GM19025 (cell line): ENCODE results near the gene RAPGEF3.
A peak's percentile ranks its signal among the peaks of the same experiment; 100 is the strongest.

Experiments
- ATAC-seq: cut with Tn5 transposase; IDR thresholded peaks from one replicate; pipeline ENCODE4 v1.9.1; 2021; ENCODE audit warnings: mild to moderate bottlenecking, low read depth, moderate library complexity; ENCODE audit not compliant: unreplicated experiment

RAPGEF3 gene

DNA sequence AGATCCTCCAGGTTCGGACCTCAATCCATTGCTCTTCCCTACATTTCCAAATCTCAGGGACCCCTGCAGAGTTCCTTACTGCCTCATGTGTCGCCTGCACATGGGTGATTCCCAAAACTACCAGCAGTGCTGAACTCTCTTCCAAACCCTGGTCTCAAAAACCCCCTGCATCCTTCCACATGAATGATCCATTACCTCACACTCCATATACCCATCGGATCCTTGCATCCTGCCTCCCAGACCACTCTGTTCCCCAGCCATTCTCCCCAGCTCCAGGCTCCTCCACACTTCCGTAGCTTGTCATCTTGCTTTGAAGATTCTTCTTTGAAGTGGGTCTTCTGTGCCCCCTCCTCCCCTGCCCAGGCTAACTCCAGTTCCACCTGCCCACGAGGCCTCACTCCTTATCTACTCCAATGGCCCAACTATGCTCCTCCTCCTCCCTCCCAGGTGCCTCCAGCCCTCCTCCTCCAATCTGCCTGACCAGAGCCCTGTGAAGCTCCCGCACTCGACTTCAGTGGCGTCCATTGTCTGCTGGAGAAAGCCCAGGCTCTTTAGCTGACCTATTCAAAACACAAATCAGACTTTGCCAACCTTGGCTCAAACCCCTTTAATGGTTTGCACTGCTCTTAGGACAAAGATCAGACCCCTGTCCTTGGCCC is 13.8 kb downstream of the RAPGEF3 start:
- no peak for ATAC-seq

- no peak for ATAC-seq
Observed at GRCh38 chr12:47744005-47744651, 14.6 kb downstream of the RAPGEF3 start.

GRCh38 chr12:47743311-47743860 is 15.3 kb downstream of the RAPGEF3 start:
- ATAC-seq: no peak

GRCh38 chr12:47742253-47742825 is 16.3 kb downstream of the RAPGEF3 start:
- ATAC-seq: no peak

- ATAC-seq: no peak
Observed at GRCh38 chr12:47741340-47741703, 17.4 kb downstream of the RAPGEF3 start.

DNA sequence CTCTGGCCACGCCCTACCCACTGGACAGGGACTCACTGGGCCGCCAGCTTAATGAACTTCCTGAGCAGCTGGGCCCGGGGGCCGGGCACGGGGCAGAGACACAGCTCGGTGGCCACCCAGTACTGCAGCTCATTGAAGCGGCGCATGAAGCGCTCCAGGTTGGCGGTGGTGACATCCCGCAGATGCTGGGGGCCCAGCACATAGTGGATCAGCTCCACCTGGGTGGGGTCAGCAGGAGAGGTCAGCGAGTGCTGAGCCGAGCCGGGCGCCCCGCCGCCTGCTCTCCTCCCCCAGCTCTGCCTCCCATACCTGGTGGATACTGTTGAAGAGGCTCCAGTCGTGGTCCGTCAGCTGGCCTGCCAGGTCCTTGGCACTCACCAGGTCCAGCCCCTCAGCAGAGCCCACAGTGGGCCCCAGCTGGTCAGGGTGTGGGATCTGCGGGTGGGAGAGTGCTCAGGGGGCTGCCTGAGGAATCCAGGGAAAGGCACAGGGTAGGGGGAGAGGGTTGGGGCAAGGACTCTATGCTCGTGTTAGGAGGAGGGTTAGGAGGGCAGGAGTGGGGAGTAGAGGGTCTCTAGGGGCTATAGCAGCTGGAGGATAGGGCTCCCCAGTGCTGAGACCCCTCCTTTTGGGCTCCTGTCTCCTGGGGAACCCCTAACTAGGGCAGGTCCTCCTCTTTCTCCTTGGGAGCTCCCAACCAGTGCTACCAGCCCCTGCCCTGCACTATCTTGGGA is 17.9 kb downstream of the RAPGEF3 start:
- ATAC-seq: peak; percentile 21

DNA sequence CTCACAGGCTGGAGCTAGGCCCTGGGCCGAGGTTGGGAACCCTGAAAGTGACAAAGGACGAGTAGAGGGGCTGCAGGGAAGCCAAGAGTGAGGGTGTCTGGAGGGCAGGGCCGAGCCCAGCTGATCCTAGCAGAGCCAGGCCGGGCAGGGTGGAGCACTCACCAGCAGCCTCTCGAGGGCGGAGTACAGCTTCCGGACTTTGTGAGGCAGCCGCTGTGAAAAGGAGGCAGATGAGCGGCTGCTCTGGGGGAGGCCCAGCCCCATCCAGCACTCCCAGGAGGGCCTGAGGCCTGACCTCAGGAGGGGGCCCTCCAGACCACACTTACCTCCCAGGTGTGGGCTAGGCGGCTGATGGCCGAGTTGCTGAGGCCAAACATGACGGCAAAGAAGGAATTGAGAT is 18.7 kb downstream of the RAPGEF3 start:
- ATAC-seq: peak; percentile 58

DNA sequence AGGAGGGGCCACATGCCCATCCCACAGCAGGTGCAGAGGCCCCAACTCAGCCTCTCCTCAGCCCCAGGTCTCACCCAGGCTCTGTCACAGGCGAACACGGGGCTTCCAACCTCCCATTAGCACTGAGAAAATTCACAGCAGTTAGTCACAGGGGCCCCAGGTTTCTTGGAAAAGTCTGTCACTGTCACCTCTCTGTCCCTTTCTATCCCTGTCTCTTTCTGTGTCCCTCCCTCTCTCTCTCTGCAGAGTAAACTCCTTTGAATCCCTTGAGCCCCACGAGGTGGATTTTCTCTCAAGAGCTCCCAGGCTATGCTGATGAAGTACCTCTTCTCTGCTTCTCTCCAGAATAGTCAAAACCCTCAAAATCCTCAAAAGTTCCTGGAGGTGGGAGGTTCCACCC is 19.4 kb downstream of the RAPGEF3 start:
- no peak for ATAC-seq

GRCh38 chr12:47737936-47738594 is 20.6 kb downstream of the RAPGEF3 start:
- no peak for ATAC-seq

GRCh38 chr12:47736877-47737676 is 21.6 kb downstream of the RAPGEF3 start:
- ATAC-seq: no peak

GRCh38 chr12:47736216-47736615 is 22.5 kb downstream of the RAPGEF3 start:
- no peak for ATAC-seq

- ATAC-seq: no peak
Observed at GRCh38 chr12:47735649-47736048, 23.0 kb downstream of the RAPGEF3 start.

GRCh38 chr12:47734725-47735480 is 23.8 kb downstream of the RAPGEF3 start:
- ATAC-seq: no peak

- no peak for ATAC-seq
Observed at GRCh38 chr12:47733142-47733541, 25.5 kb downstream of the RAPGEF3 start.

- no peak for ATAC-seq
Observed at GRCh38 chr12:47732504-47732903, 26.2 kb downstream of the RAPGEF3 start.

GRCh38 chr12:47731723-47732122 is 27.0 kb downstream of the RAPGEF3 start:
- ATAC-seq: no peak

DNA sequence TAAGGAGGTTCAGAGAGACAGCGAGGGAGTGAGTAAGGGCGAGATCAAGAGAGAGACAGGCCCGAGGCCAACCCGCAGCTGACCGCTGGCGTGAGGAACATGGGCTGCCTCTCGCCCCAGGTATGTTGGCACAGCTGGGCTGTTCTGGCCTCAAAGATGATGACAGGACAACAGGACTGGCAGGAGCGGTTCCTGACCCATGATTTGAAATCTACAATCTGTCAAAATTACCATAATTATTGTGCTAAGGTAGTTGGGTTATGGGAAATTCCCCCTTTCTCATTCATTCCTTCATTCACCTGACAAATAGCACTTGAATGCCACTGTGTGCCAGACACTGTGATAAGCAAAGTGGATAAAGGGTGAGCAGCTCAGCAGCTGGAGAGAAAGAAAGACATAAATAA is 28.3 kb downstream of the RAPGEF3 start:
- ATAC-seq: no peak

GRCh38 chr12:47729233-47729632 is 29.4 kb downstream of the RAPGEF3 start:
- no peak for ATAC-seq

DNA sequence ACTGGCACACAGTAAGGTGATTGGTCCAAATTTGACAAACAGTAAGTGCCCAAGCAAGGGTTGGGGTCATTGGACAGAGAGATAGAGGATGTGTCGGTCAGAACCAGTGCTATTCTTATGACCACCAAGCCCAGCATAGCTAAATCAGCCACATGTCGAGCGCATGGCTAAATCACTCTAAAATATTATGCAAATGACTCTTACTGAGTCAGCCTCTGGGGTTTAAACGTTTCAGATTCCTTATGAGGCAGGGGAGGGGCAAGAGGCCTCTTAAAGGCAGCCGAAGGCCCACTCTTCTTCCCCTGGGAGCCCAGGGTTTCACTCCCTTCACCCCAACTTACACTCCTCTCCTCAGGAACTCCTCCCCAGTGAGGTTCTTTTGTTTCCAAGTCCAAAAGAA is 32.8 kb downstream of the RAPGEF3 start:
- peak; percentile 79 for ATAC-seq
